ENCODE data around the gene TANGO2.

The TANGO2 gene

GRCh38 chr22:19997561-19998231, 23.2 kb upstream of the TANGO2 start:
- Histone ChIP-seq H3K23ac (ENCODE audit: low read length) (no peak overlapping the region), H4K12ac (ENCODE audit: low read depth, low read length) (no peak overlapping the region), H2BK5ac (ENCODE audit: low read depth, low read length, poor library complexity) (no peak overlapping the region), H3K4ac (ENCODE audit: low read depth, low read length) (no peak overlapping the region), H3K18ac (ENCODE audit: low read length) (no peak overlapping the region), H3K9ac (ENCODE audit: low read length) (no peak overlapping the region), H2BK120ac (ENCODE audit: insufficient read depth, low read length, poor library complexity) (no peak overlapping the region), H3K9me3 (ENCODE audit: insufficient read depth, low read depth, low read length) (peaks cover 2% of the 10 kb centered on the region), H3K27me3 (ENCODE audit: insufficient read depth, low read length) (no peaks in the 10 kb centered on the region), H2AK5ac (ENCODE audit: low read length) (no peak overlapping the region), H2BK12ac (ENCODE audit: low read length) (no peak overlapping the region), H3K27ac (ENCODE audit: low read depth, low read length) (no peak overlapping the region), H3K14ac (ENCODE audit: low read length) (no peak overlapping the region), H3K4me1 (ENCODE audit: control insufficient read depth in 1 of 2, insufficient read depth in 2 of 2, low read length in 2 of 2) (peaks cover 0 to 2% of the 10 kb centered on the region in 2 experiments), H2AFZ (ENCODE audit: insufficient read depth, low read length, poor library complexity) (no peak overlapping the region), H4K91ac (ENCODE audit: low read depth, low read length) (no peak overlapping the region), H3K79me1 (ENCODE audit: low read length) (no peaks in the 10 kb centered on the region), H4K8ac (ENCODE audit: low read depth, low read length) (no peak overlapping the region), H3K79me2 (ENCODE audit: control insufficient read depth, insufficient read depth, low read length, poor library complexity) (no peaks in the 10 kb centered on the region), H3K4me2 (ENCODE audit: low read length) (no peak overlapping the region), H3K4me3 (ENCODE audit: low read depth, low read length) (no peak overlapping the region), H3K36me3 (ENCODE audit: control insufficient read depth in 1 of 2, insufficient read depth in 2 of 2, low read length in 2 of 2) (no peaks in the 10 kb centered on the region)
- DNase-seq, result no peak
- no CpG with 5 or more reads among the region's 19 CpGs for WGBS (ENCODE audit: extremely low coverage, insufficient coverage, insufficient read length)

- no CpG with 5 or more reads among the region's 16 CpGs for WGBS (ENCODE audit: extremely low coverage, insufficient coverage, insufficient read length)
- Histone ChIP-seq H3K27me3 (ENCODE audit: insufficient read depth, low read length) (no peaks in the 10 kb centered on the region), H3K36me3 (ENCODE audit: control insufficient read depth in 1 of 2, insufficient read depth in 2 of 2, low read length in 2 of 2) (no peaks in the 10 kb centered on the region), H3K18ac (ENCODE audit: low read length) (no peak overlapping the region), H2BK5ac (ENCODE audit: low read depth, low read length, poor library complexity) (no peak overlapping the region), H2AK5ac (ENCODE audit: low read length) (no peak overlapping the region), H2AFZ (ENCODE audit: insufficient read depth, low read length, poor library complexity) (no peak overlapping the region), H3K4me1 (ENCODE audit: control insufficient read depth in 1 of 2, insufficient read depth in 2 of 2, low read length in 2 of 2) (peaks cover 0 to 2% of the 10 kb centered on the region in 2 experiments), H3K27ac (ENCODE audit: low read depth, low read length) (no peak overlapping the region), H2BK12ac (ENCODE audit: low read length) (no peak overlapping the region), H3K4me3 (ENCODE audit: low read depth, low read length) (no peak overlapping the region), H3K79me1 (ENCODE audit: low read length) (no peaks in the 10 kb centered on the region), H4K91ac (ENCODE audit: low read depth, low read length) (no peak overlapping the region), H3K9ac (ENCODE audit: low read length) (no peak overlapping the region), H3K23ac (ENCODE audit: low read length) (no peak overlapping the region), H2BK120ac (ENCODE audit: insufficient read depth, low read length, poor library complexity) (no peak overlapping the region), H3K4ac (ENCODE audit: low read depth, low read length) (no peak overlapping the region), H3K14ac (ENCODE audit: low read length) (no peak overlapping the region), H3K9me3 (ENCODE audit: insufficient read depth, low read depth, low read length) (peaks cover 2% of the 10 kb centered on the region), H4K12ac (ENCODE audit: low read depth, low read length) (no peak overlapping the region), H4K8ac (ENCODE audit: low read depth, low read length) (no peak overlapping the region), H3K79me2 (ENCODE audit: control insufficient read depth, insufficient read depth, low read length, poor library complexity) (no peaks in the 10 kb centered on the region), H3K4me2 (ENCODE audit: low read length) (no peak overlapping the region)
- no peak for DNase-seq
Measured at GRCh38 chr22:19998232-19998951, 22.5 kb upstream of the TANGO2 start.

GRCh38 chr22:19998991-19999820, 21.7 kb upstream of the TANGO2 start:
- no CpG with 5 or more reads among the region's 8 CpGs for WGBS (ENCODE audit: extremely low coverage, insufficient coverage, insufficient read length)
- Histone ChIP-seq H3K4me2 (ENCODE audit: low read length) (no peak overlapping the region), H2BK12ac (ENCODE audit: low read length) (no peak overlapping the region)

GRCh38 chr22:20000246-20001081, 20.4 kb upstream of the TANGO2 start:
- H3K4me2 ChIP-seq (ENCODE audit: low read length), result no peak overlapping the region
- H3K27ac ChIP-seq (ENCODE audit: low read depth, low read length), result no peak overlapping the region
- no peaks in the 10 kb centered on the region for H3K36me3 ChIP-seq (ENCODE audit: control insufficient read depth in 1 of 2, insufficient read depth in 2 of 2, low read length in 2 of 2)
- no peaks in the 10 kb centered on the region for H3K27me3 ChIP-seq (ENCODE audit: insufficient read depth, low read length)
- H3K14ac ChIP-seq (ENCODE audit: low read length), result no peak overlapping the region
- H3K9ac ChIP-seq (ENCODE audit: low read length), result no peak overlapping the region
- no peak overlapping the region for H2BK12ac ChIP-seq (ENCODE audit: low read length)
- no CpG with 5 or more reads among the region's 14 CpGs for WGBS (ENCODE audit: extremely low coverage, insufficient coverage, insufficient read length)
- no peak overlapping the region for H4K12ac ChIP-seq (ENCODE audit: low read depth, low read length)
- H2AFZ ChIP-seq (ENCODE audit: insufficient read depth, low read length, poor library complexity), result no peak overlapping the region
- no peak overlapping the region for H3K4ac ChIP-seq (ENCODE audit: low read depth, low read length)
- no peak overlapping the region for H3K4me3 ChIP-seq (ENCODE audit: low read depth, low read length)
- peaks cover 0 to 2% of the 10 kb centered on the region in 2 experiments for H3K4me1 ChIP-seq (ENCODE audit: control insufficient read depth in 1 of 2, insufficient read depth in 2 of 2, low read length in 2 of 2)
- H2AK5ac ChIP-seq (ENCODE audit: low read length), result no peak overlapping the region
- no peak overlapping the region for H4K8ac ChIP-seq (ENCODE audit: low read depth, low read length)
- no peak overlapping the region for H2BK5ac ChIP-seq (ENCODE audit: low read depth, low read length, poor library complexity)
- no peak overlapping the region for H4K91ac ChIP-seq (ENCODE audit: low read depth, low read length)
- H2BK120ac ChIP-seq (ENCODE audit: insufficient read depth, low read length, poor library complexity), result no peak overlapping the region
- H3K9me3 ChIP-seq (ENCODE audit: insufficient read depth, low read depth, low read length), result peaks cover 2% of the 10 kb centered on the region
- no peaks in the 10 kb centered on the region for H3K79me2 ChIP-seq (ENCODE audit: control insufficient read depth, insufficient read depth, low read length, poor library complexity)
- H3K23ac ChIP-seq (ENCODE audit: low read length), result no peak overlapping the region
- no peaks in the 10 kb centered on the region for H3K79me1 ChIP-seq (ENCODE audit: low read length)
- peak; percentile 51 to 55 for DNase-seq
- no peak overlapping the region for H3K18ac ChIP-seq (ENCODE audit: low read length)

More at GRCh38 chr22:19998991-19999820, 21.7 kb upstream of the TANGO2 start:
- H3K18ac ChIP-seq (ENCODE audit: low read length), result no peak overlapping the region
- H3K79me2 ChIP-seq (ENCODE audit: control insufficient read depth, insufficient read depth, low read length, poor library complexity), result no peaks in the 10 kb centered on the region
- no peak overlapping the region for H2BK120ac ChIP-seq (ENCODE audit: insufficient read depth, low read length, poor library complexity)
- peaks cover 2% of the 10 kb centered on the region for H3K9me3 ChIP-seq (ENCODE audit: insufficient read depth, low read depth, low read length)
- no peaks in the 10 kb centered on the region for H3K79me1 ChIP-seq (ENCODE audit: low read length)
- no peak overlapping the region for H3K27ac ChIP-seq (ENCODE audit: low read depth, low read length)
- no peak overlapping the region for H3K14ac ChIP-seq (ENCODE audit: low read length)
- H3K27me3 ChIP-seq (ENCODE audit: insufficient read depth, low read length), result no peaks in the 10 kb centered on the region
- no peak overlapping the region for H2BK5ac ChIP-seq (ENCODE audit: low read depth, low read length, poor library complexity)
- H4K8ac ChIP-seq (ENCODE audit: low read depth, low read length), result no peak overlapping the region
- no peak overlapping the region for H4K91ac ChIP-seq (ENCODE audit: low read depth, low read length)
- no peak overlapping the region for H4K12ac ChIP-seq (ENCODE audit: low read depth, low read length)
- no peak overlapping the region for H3K4me3 ChIP-seq (ENCODE audit: low read depth, low read length)
- H3K4me1 ChIP-seq (ENCODE audit: control insufficient read depth in 1 of 2, insufficient read depth in 2 of 2, low read length in 2 of 2), result peaks cover 0 to 2% of the 10 kb centered on the region in 2 experiments
- no peak overlapping the region for H3K23ac ChIP-seq (ENCODE audit: low read length)
- H3K9ac ChIP-seq (ENCODE audit: low read length), result no peak overlapping the region
- H3K4ac ChIP-seq (ENCODE audit: low read depth, low read length), result no peak overlapping the region
- H2AFZ ChIP-seq (ENCODE audit: insufficient read depth, low read length, poor library complexity), result no peak overlapping the region
- no peak overlapping the region for H2AK5ac ChIP-seq (ENCODE audit: low read length)
- H3K36me3 ChIP-seq (ENCODE audit: control insufficient read depth in 1 of 2, insufficient read depth in 2 of 2, low read length in 2 of 2), result no peaks in the 10 kb centered on the region
- no peak for DNase-seq
